Inflammatory macrophage treated with lipopolysaccharide for 1 hour (primary cell): Measurements from ENCODE around the gene SPIB.
"Not testable (repeated sequence)": the region's sequence is repeated elsewhere in the genome, so short reads cannot be mapped to it uniquely, and the experiment has no call there.

Experiments used
- DNase-seq, 2 donors: peaks; one replicate each; pipeline ENCODE4 v3.0.0-alpha.2; 2020 to 2022

The SPIB gene

DNA sequence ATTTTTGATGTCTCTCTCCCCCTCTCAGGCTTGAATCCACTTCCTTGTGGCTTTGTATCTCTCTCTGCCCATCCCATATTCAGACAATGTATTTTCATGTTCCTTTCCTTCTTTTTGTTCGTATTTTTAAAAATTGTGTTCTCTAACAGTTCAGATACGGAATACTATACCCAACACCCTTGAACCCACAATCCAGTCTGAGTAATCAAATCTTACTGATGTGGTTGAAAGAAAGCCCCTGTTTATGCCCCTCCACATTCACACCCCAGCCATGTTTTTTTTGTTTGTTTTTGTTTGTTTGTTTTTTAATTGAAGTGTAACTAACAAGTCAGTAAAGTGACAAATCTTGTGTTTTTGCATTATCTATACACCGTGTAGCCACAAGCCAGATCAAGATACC, 1.4 kb downstream of the SPIB start:
- DNase-seq: no peak

- no peak for DNase-seq
Measured at GRCh38 chr19:50420808-50421207, 2.1 kb downstream of the SPIB start.

DNA sequence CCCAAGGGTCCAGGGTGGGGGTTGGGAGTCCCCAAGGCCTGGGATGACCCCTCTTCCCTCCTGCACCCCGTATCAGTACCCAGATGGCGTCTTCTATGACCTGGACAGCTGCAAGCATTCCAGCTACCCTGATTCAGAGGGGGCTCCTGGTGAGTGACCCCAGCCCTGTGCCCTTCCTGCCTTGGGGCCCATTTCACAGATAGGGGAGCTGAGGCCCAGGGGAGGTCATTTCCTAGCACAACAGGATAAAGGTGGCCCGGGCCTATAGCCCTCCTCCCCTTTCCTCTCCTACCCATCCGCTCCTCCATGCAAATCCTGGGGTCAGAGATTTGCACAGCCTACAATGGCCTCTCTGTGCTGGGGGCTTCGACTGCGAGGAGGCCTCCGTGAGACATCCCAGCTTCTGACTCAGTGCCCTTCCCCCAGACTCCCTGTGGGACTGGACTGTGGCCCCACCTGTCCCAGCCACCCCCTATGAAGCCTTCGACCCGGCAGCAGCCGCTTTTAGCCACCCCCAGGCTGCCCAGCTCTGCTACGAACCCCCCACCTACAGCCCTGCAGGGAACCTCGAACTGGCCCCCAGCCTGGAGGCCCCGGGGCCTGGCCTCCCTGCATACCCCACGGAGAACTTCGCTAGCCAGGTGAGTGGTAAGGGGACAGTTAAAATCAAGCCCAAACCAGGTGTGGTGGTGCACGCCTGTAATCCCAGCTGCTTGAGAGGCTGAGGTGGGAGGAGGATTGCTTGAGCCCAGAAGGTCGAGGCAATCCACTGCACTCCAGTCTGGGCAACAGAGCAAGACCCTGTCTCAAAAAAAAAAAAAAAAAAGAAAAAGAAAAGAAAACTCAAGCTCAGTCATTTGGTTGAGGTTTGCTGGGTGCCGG, 3.9 kb downstream of the SPIB start:
- DNase-seq: no peak

DNA sequence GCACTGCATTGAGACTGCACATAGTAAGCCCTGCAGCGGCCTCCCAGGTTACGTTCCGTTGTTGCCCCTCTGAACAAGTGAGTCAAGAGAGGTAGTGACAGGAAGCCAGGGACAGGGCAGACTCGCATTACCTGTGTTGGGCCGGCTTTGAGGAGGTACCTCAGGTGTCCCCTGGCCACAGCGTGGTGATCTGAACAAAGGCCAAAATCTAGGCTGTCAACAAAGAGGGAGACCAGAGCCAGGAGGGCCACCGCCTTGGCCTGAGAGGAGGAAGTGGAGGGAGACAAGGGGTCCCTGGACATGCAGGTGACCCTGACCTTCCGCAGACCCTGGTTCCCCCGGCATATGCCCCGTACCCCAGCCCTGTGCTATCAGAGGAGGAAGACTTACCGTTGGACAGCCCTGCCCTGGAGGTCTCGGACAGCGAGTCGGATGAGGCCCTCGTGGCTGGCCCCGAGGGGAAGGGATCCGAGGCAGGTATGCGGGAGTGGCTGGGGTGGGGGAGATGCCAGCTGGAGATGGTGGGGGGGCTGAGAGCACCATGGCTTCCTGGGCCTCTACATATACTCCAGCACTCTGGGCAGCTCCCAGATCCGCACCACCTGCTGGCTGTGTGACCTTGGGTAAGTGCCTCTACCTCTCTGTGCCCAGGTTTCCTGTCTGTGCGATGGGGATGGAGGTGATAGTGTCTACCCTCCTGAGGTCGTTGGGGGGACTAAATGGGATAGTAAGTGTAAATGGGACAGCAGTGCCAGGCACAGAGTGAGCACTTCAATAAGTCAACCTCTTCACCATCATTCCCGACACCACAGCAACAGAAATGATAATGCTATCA, 4.8 kb downstream of the SPIB start:
- no peak for DNase-seq

- DNase-seq: no peak
Measured at GRCh38 chr19:50425581-50425980, 6.8 kb downstream of the SPIB start.

- DNase-seq: no peak
Measured at GRCh38 chr19:50427318-50427925, 8.7 kb downstream of the SPIB start.

DNA sequence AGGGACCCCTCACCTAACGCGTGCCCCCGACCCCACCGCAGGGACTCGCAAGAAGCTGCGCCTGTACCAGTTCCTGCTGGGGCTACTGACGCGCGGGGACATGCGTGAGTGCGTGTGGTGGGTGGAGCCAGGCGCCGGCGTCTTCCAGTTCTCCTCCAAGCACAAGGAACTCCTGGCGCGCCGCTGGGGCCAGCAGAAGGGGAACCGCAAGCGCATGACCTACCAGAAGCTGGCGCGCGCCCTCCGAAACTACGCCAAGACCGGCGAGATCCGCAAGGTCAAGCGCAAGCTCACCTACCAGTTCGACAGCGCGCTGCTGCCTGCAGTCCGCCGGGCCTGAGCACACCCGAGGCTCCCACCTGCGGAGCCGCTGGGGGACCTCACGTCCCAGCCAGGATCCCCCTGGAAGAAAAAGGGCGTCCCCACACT, 9.3 kb downstream of the SPIB start:
- DNase-seq: peak; percentile 83 to 84

DNA sequence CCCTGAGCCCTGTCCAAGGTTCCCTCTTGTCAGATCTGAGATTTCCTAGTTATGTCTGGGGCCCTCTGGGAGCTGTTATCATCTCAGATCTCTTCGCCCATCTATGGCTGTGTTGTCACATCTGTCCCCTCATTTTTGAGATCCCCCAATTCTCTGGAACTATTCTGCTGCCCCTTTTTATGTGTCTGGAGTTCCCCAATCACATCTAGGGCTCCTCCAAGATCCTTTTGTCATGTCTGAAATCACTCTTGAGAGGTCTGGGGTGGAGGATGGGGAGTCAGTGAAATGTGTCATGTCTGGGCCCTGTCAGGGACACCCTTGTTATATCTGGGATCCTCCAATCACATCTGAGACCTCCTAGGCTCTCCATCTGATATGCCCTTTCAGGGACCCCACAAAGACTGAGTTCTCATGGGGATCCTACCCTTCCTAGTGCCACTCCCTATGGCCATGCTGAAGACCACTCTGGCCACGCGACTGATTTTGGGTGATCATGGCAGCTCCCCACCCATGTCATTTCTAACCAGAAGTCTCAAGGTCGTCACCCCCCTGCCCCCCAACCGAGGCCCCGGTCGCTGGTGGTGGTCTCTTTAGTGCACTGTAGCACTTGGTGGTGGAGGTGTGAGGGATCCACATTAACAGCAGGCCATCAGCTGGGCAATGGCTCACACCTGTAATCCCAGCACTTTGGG, 10.2 kb downstream of the SPIB start:
- DNase-seq: no peak

GRCh38 chr19:50430888-50431342, 12.2 kb downstream of the SPIB start:
- no peak for DNase-seq

GRCh38 chr19:50431343-50432220, 12.8 kb downstream of the SPIB start:
- DNase-seq: peak; percentile 59 to 93

GRCh38 chr19:50432221-50433028, 13.7 kb downstream of the SPIB start, which contains the start of gene MYBPC2:
MYBPC2 (plus strand) TSS chr19:50432892; CDS start chr19:50432954, 62 bp downstream.
- no peak for DNase-seq

GRCh38 chr19:50433201-50434180, 14.8 kb downstream of the SPIB start:
- no peak for DNase-seq

- DNase-seq: no peak
Measured at GRCh38 chr19:50434525-50434924, 15.8 kb downstream of the SPIB start.

DNA sequence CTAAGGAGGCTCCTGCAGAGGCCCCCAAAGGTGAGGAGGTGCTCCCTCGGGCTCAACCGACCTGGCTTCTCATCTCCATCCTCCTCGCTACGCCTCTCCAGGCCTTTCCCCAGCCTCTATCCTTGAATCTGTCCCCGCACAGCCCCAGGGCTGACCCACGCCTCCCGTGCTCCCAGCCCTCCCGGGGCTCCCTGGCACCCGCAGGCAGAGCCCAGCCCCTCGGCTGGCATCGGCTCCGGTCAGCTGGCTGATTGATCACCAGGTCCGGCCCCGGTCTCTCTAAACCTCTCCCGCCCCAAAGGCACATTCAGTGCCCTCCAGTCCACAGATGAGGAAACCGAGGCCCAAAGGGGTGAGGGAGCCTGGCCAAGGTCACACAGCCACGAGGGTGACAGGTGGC, 16.5 kb downstream of the SPIB start:
- DNase-seq: no peak

DNA sequence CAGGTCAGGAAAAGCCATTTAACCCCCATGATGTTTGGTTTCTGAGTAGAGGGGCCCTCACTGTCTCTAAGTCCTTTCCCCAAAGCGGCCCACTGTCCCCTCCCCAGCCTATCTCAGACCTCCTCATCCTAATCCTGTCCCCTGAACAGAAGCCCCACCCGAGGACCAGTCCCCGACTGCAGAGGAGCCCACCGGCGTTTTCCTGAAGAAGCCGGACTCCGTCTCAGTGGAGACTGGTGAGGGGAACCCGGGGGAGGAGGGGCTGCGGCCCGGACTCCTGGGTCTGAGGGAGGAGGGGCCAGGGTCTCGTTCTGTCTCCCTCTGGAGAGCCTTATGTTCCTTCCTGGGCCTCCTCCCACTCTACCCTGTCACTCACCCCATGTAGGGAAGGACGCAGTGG, 16.9 kb downstream of the SPIB start:
- no peak for DNase-seq

GRCh38 chr19:50437862-50438449, 19.2 kb downstream of the SPIB start:
- no peak for DNase-seq

GRCh38 chr19:50439130-50439529, 20.4 kb downstream of the SPIB start:
- not testable (repeated sequence) for DNase-seq

GRCh38 chr19:50444059-50444458, 25.3 kb downstream of the SPIB start:
- DNase-seq: no peak

DNA sequence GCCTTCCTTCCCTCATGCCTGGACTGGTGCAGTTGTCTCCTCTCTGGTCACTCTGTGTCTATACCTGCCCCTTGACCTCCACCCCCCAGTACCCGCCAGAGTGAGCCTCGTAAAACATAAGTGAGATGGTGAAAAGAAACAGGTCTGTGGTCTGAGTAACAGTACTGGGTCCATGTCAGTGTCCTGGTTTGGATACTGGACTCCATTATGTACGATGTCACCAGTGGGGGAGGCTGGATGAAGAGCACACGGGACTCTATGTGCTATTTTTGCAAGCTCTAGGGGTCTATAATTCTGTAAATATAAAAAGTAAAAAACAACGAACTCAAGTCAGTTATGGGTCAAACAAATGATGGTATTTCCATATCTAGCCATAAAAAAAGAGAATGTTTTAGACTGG, 28.3 kb downstream of the SPIB start:
- DNase-seq: no peak
